Right ventricle myocardium inferior (tissue), 1 donor: Measurements from ENCODE around the gene GFOD1. TPM values are rescaled to one million over a fixed set of nuclear protein-coding genes. Genes with fewer than 3 reads are reported as not detected.

Experiments used
- ATAC-seq: fragments of 200-7000 bp; cut with Tn5 transposase; one replicate; pipeline ENCODE4 v1.9.1; 2020; ENCODE audit warnings: mild to moderate bottlenecking, moderate library complexity
- DNase-seq: peaks from one replicate; pipeline ENCODE4 v3.0.0; 2021; ENCODE audit errors: missing footprints
- intact Hi-C: fragments of 100-400 bp; cut with DNase I; formaldehyde crosslinking; loops from one replicate; pipeline ENCODE4 v1.11.0; 2022
- total RNA-seq: library from RNA; stranded (reverse); fragmentation: NEBNext Ultra II Directional; extraction: Animal tissue kit (Norgen Biotek cat#: 25700); gene quantifications from one replicate; pipeline ENCODE4 v1.2.1, GENCODE V29; 2021
- donor health status: DM: no; HTN: yes; CAD: no; lungs with severe emphysema.

GFOD1 gene
- total RNA-seq, 1 donor from 2014 or later: 38.8 TPM

DNA sequence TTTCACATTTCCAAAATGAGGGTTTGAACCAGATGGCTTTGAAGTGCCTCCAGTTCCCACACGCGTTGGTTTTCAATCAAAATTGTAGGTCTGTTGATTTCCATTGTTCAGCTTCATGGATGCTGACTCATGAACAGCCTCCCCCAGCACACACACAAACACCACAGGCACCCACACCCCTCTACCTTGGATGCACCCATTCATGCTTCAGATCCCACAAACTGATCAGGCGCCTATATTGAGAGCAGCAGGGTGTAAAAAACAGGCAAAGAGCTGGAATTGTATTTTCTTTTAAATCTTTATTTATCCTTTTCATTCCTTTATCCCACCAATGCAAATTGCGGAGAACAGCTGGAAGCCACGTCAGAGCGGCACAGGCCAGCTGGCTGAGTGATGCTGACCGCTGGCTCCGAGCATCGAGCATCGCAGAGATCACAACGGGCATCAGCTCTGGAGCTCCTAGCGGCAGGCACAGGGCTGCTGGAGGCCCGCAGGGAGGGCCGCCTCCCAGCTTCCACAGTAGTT, 129.8 kb downstream of the GFOD1 start:
- no peak for ATAC-seq
- intact Hi-C loops: loop anchor here (5.0 kb wide), 1 partner anchor 130 kb away; the partner anchor contains the start of gene GFOD1
- DNase-seq: no peak

DNA sequence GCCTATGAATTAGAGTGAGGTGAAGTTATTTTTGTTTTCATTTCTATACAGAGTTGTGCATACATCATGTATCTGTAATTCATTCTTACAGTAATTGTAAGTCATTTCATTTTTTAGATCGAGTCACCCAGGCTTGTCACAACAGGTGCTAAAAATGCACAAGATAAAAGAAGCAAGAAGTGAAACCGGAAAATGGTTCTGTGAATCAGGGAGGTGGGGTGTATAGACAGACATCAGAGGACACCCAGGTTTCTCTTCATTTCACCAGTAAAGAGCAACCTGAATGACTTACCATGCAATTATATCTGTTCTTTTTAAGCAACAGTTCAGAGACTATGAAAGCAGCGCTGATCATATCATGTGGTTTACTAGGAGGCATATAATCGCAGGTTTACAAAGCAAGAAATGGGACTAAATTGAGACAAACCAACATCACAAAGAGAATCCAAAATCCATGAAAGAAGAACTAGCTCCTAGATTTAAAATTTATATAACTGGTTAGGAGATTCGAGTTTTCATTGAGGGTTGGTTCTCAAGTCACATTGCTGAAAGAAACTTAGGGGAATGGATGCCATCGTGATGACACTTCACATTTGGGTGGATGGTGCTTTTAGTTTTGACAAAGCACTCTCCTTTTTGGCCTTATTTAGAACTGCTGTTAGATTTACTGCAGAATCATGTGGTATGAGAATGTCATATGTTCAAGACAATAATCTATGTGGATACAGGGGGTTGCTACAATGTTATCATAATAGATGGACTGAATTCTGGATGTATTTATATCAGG, 131.2 kb downstream of the GFOD1 start:
- DNase-seq (no peak), ATAC-seq (no peak)
- intact Hi-C loops: loop anchor here (5.0 kb wide), 1 partner anchor 131 kb away; the partner anchor contains the start of gene GFOD1

DNA sequence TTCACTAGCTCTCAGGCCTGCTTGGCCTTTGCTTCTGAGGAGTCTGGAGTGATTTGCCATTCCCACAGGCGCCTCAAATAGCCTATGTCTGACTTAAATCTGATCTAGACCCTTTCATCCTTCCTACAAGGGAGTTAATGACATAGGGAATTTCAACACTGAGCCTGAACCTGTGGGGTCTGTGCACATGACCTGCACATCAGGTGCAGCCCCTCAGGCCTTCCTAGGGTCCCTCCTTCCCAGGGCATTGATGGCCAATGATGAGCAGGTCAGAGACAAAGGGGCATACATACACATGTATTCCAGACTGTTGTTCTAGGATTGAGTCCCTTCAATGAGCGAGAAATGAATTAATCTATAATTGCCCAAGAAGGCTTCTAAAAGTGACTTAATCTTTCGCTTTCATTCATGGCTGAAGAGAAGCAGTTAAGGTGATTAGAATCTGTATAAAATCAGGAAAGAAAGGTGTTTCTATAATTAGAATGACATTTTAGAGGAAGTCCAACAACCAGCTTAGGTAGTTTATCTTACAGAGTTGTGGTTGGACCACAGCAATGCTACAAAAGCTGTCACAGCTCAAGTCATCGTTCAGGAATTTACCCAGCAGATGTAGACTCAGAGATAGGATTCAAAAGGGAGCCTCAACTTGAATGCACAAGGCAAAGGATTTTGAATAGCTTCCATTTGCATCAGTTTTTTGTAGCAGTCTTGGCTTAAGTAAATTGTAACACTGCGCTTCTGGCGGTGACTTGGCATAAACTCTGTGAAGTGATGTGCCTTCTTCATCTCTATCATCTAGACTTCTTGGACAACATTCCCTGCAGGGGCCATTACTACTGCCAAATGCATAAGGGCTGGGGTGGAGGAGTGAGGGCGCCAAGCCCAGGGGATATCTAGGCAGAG, 132.1 kb downstream of the GFOD1 start:
- no peak for DNase-seq
- peak; percentile 36 for ATAC-seq
- intact Hi-C loops: loop anchor here (5.0 kb wide), 1 partner anchor 132 kb away; the partner anchor contains the start of gene GFOD1

DNA sequence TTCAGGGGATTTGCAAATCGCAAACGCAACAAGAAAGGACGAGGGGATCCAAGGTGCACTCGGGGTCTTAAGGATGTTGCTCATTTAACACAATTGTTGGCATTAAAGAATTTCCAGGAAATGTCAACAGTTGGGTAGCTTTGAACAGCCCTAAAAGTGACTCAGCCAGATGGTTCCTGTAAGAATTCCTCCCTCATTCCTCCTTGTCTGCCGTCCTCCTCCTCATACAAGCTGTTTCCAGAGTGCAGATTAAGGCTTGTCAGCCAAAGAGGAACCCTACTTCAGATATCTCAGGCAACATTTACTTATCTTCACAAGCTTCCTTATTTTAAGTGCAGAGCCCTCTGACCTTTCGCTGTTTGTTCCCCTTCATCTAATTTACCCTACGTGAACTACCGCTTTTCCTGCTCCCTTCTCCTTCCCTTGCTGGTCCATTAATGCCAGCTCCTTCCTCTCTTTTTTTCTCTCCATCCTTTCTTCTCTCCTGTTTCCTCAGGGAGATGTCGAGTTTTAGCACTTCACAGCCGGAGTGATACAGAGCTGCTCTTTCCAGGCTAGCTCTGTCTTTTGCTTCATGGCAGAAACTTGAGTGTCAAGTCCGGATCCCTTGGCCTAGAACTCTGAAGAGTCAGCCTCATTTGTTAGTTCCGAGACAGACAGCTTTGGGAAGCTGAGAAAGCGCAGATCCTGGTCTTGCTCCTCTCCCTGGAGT, 132.9 kb downstream of the GFOD1 start:
- ATAC-seq (peak; percentile 12), DNase-seq (no peak)
- intact Hi-C loops: loop anchor here (5.0 kb wide), 1 partner anchor 133 kb away; the partner anchor contains the start of gene GFOD1

DNA sequence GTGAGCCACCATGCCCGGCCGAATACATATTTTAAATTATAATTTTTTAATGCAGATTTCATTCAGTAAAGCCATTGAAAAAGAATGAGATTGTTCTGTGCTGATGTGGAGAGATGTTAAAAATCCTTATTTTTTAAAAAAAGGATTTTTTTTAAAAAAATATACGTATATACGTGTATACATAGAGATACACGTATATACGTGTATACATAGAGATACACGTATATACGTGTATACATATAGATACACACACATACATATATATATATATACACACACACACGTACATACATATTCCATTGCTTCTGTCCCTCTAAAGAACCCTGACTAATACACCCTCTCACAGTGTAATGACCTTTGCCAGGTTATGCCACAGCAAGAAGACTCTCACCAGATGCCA, 135.2 kb downstream of the GFOD1 start:
- DNase-seq (no peak), ATAC-seq (no peak)
- intact Hi-C loops: no loop called here

DNA sequence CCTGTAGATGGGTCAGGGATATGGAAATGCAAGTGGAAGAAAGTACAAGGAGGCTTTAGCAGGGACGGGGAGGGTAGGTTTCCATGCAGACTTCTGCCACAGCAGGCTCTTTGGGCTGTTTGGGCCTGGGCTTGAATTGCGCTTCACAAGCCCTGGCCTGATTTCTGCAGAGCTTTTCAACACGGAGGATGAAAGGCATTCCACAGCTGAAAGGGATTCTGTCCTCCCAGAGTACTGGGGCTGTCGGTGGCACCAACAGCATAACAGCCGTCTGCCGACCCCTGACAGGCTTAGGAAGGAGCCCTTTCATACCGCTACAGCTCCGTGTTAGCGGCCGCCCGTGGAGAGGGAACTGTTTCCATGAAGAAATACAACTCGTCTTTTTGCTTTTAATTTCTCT, 136.1 kb downstream of the GFOD1 start:
- ATAC-seq (no peak), DNase-seq (no peak)
- intact Hi-C loops: no loop called here

DNA sequence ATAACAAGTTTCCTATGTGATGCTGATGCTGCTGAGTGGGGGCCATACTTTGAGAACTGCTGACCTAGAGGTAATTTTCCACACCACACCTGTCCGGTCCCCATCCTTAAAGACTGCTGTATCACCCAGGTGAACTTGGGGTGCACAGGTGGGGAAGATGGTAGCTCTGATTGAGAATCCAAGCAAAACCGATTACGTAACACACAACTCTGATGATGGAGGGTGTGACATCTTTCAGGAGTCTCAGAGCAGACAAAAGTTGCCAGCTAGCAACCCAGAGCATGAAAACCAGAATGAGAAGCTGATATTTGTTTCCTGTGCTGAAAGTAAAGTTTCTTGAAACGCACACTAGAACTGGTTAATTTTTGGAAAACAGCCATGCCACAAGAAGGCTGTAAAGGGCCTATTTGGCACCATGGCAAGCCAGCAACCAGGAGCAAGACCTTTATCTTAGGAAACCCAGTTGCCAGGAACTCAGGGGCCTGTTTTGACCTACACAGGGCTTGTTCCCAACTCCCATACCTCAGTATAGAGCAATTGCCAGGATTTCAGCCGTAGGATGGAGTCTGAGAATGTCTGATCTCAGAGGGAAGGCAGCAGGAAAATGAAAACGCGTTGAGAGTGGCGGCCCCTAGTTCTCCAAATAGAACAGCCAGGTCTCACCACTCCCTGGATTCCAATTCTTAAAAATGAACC, 137.4 kb downstream of the GFOD1 start:
- intact Hi-C loops: no loop called here
- ATAC-seq: no peak
- DNase-seq: no peak

DNA sequence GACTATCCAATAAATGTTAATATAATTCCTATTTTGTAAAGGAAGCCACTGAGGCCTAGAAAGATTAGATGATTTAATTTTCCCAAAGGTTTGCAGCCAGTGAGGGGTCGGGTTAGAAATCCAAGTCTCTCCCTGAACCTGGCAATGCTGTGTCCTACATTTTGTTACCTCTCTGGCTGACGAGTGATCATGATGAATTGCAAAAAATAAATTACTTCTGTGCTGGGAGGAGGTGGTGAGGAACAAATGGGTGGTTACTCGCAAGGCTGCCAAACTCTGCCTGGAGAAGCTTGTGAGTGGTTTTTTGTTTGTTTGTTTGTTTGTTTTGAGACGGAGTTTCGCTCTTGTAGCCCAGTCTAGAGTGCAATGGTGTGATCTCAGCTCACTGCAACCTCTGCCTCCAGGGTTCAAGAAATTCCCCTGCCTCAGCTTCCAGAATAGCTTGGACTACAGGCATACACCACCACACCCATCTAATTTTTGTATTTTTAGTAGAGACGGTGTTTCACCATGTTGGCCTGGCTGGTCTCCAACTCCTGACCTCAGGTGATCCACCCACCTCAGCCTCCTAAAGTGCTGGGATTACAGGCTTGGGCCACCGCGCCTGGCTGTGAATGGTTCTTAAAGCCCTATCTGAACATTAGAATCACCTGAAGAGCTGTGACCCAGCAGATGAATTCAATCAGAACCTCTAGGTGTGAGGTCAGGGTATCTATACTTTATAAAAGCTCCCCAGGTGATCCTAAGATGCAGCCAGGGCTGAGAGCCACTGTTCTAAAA, 138.9 kb downstream of the GFOD1 start:
- no peak for ATAC-seq
- intact Hi-C loops: no loop called here
- no peak for DNase-seq

DNA sequence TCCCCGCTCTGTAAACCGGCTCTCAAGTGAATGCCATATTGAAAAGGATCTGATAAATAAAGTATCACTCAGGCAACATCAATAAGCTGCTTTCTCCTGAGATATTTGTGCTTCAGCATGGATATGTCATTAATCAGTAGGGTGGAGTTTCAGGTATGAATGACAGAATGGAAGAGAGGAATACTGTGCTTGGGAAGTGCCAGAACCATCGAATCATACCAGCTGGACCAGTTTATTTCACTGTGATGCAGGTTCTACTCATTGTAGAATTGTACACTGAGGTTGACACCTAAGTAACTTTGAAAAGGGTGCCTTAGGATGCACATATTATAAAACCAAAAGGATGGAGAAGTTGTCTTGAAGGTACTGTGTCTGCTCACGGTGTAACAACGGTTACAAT, 141.2 kb downstream of the GFOD1 start:
- DNase-seq (no peak), ATAC-seq (no peak)
- intact Hi-C loops: no loop called here

DNA sequence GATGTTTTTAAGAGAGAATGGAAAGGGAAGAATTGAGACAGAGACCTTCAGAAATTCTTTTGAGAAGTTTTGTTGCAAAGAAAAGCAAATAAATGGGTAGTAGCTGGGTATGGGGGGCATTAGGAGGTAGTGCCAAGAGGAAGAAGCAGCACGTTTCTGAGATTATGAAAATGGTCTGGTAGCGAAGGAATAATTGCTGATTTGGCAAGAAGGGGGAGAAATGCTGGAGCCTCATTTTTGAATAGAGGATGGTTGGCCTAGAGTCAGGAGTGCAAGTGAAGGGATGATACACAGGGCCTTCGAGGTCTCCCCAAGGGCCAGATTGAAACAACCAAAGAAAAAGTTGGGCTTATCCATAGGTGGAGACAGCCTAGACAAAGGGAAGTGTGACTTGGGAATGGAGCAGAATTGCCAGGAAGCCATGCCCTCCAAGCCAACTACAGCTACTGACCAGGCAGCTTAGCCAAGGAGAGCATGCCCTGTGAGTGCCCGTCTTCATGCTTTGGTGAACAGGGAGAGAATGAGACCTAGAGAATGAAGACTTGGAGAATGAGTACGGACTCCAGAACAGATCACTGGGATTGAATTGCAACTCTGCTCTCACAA, 144.9 kb downstream of the GFOD1 start:
- DNase-seq (no peak), ATAC-seq (no peak)
- intact Hi-C loops: no loop called here

DNA sequence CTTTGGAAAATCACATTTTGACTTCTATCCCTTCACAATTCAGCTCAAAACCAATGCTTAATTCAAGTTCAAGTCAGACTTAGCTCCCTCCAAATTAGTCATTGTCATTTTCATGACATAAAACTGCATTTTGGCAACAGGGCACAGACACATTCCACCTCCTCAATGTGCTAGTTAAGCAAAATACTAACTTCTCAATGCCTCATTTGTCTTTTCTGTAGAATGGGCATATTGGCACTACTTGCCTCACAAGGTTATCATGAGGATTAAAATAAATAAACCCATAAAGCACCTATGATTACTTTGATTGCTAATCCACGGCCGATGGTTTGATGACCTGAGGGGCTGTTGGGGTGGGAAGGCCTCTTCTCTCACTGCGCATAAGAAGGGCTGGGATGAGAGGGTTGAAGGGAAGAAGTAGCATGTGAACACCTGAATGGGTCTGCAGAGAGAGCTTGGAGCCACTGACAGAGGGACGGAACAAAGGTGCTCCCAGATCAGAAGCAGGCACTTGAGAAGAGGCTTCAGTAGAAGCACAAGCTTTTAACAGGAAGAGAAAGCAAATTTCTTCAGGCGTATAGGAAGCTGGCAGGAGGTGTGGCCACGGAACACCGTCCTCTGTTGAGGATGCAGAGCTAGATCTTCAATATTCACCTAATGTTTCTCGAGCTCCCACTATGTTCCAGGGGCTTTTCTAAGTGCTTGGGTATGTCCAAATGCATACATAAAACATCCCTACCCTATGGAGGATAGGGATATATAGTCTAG, 147.4 kb downstream of the GFOD1 start:
- ATAC-seq: no peak
- DNase-seq: no peak
- intact Hi-C loops: loop anchor here (10.0 kb wide), 1 partner anchor 85 kb away; no protein-coding TSS in a partner anchor

DNA sequence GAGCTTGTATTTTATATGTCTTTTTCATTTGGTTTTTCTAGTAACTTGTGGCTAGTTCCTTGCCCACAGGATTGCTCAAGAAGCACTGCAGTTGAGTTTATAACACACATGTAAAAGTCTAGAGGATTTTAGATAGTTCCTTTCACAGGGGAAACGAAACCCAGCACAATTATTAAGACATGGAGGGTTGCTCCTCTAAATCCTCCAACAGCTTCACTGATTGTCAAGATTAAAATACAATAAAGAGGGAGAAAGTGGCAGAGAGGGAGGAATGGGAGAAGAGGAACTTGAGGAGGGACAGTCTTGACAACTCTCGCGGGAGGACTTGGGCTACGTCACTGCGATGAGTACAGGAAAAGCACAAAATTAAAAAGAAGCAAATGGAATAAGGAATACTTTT, 149.4 kb downstream of the GFOD1 start:
- no peak for ATAC-seq

DNA sequence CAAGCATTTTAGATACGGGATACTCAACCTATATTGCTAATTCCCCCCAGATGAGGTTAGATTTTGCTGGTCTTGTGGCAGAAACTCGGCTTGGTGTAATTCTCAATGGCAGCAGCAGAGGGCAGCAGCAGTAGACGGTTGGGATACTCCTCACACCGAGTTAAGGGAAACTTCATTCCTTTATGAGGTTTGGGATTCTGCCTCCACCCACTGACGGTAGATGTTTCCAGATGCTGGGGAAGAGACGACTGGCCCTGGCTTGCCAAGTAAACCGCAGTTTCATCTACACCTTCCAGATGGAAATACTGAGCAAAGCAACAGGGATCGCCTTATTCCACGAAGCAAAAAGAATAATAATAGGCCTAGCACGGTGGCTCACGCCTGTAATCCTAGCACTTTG, 150.8 kb downstream of the GFOD1 start:
- ATAC-seq (peak; percentile 76), DNase-seq (peak; percentile 85)

More for the DNA sequence above, 149.4 kb downstream of the GFOD1 start:
- no peak for DNase-seq
- intact Hi-C loops: loop anchor here (10.0 kb wide), 1 partner anchor 87 kb away; no protein-coding TSS in a partner anchor

DNA sequence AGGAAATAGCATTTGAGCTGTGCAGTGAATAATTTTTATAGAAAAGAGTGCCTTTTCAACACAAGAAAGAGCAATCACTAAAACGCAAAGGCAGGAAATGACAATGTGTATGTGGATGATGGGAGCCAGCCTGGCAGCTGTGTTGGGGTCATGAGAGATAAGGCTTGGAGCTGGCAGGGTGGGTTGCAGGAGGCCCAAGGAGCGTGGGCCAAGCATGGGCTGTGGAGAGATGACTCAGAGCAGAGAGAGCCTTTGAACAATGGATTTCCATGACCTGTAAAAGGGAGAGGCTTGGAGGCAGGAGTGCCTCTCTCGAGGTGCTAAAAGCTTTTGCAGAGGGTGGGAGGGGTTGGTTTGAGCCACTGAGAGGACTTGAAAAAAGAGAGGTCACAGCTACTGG, 152.4 kb downstream of the GFOD1 start:
- intact Hi-C loops: loop anchor here (5.0 to 10.0 kb wide), 3 partner anchors 62 to 242 kb away; no protein-coding TSS in a partner anchor
- no peak for ATAC-seq
- DNase-seq: no peak

More for the DNA sequence above, 150.8 kb downstream of the GFOD1 start:
- intact Hi-C loops: loop anchor here (1.0 to 10.0 kb wide), 3 partner anchors 88 to 203 kb away; partner anchors contain the start of gene GFOD1

DNA sequence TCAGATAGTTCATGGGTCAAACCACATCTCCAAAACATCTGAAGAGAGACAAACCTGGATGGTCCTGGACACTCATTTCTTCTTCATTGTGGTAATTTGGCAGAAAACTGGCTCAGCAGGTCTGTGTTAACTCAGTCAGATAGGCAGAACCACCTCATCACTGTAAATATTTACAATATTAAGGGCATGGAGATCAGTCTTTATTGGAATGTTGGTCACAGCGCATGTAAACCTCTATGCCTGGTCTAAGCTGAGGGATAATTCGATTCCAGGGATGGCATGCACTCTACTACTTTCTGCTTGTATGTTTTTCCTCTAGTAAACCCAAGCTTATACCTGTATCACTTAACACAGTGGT, 155.1 kb downstream of the GFOD1 start:
- intact Hi-C loops: loop anchor here (5.0 to 10.0 kb wide), 3 partner anchors 65 to 245 kb away; no protein-coding TSS in a partner anchor
- no peak for DNase-seq
- no peak for ATAC-seq
